Hepatocyte (in vitro differentiated cells): ENCODE results near the gene ERAP2. TPM values are rescaled to one million over a fixed set of nuclear protein-coding genes. Genes with fewer than 3 reads are reported as not detected.

Experiments
- DNase-seq: peaks from one replicate; pipeline ENCODE4 v3.0.0-alpha.2; 2016; ENCODE audit warnings: low spot score
- H2AFZ ChIP-seq: fragments of 200-600 bp; sonication (generic); 2 replicates; pipeline ENCODE4 v1.6.0; 2016; ENCODE audit warnings: antibody characterized with exemption, mild to moderate bottlenecking
- H3K27ac ChIP-seq: fragments of 200-600 bp; sonication (generic); 2 replicates; pipeline ENCODE4 v1.5.1; 2016; ENCODE audit warnings: mild to moderate bottlenecking
- H3K27me3 ChIP-seq: fragments of 200-600 bp; sonication (generic); 2 replicates; pipeline ENCODE4 v1.6.1; 2016
- H3K36me3 ChIP-seq: fragments of 200-600 bp; sonication (generic); replicated peaks from 2 replicates; pipeline ENCODE4 v1.5.1; 2016; ENCODE audit warnings: low read depth; ENCODE audit not compliant: insufficient read depth
- H3K4me1 ChIP-seq: fragments of 200-600 bp; sonication (generic); 2 replicates; pipeline ENCODE4 v1.5.1; 2016; ENCODE audit warnings: mild to moderate bottlenecking, moderate library complexity; ENCODE audit not compliant: insufficient read depth
- H3K4me2 ChIP-seq: fragments of 200-600 bp; sonication (generic); 2 replicates; pipeline ENCODE4 v1.6.0; 2016
- H3K4me3 ChIP-seq: fragments of 200-600 bp; sonication (generic); 2 replicates; pipeline ENCODE4 v1.5.1; 2016; ENCODE audit warnings: mild to moderate bottlenecking
- H3K79me2 ChIP-seq: fragments of 200-600 bp; sonication (generic); 2 replicates; pipeline ENCODE4 v1.6.0; 2017; ENCODE audit warnings: mild to moderate bottlenecking
- H3K9me2 ChIP-seq: fragments of 200-600 bp; sonication (generic); replicated peaks from 2 replicates; pipeline ENCODE4 v1.6.0; 2017; ENCODE audit warnings: mild to moderate bottlenecking; ENCODE audit not compliant: insufficient read depth
- H3K9me3 ChIP-seq: fragments of 200-600 bp; sonication (generic); 2 replicates; pipeline ENCODE4 v1.5.1; 2016; ENCODE audit warnings: low read depth, mild to moderate bottlenecking
- H4K20me1 ChIP-seq: fragments of 200-600 bp; sonication (generic); 2 replicates; pipeline ENCODE4 v1.6.0; 2016; ENCODE audit warnings: mild to moderate bottlenecking; ENCODE audit not compliant: insufficient read depth, poor library complexity, severe bottlenecking
- EZH2 ChIP-seq: fragments of 200-600 bp; sonication (generic); IDR thresholded peaks from 2 replicates; pipeline ENCODE4 v1.6.1; 2016; ENCODE audit warnings: antibody characterized with exemption, mild to moderate bottlenecking, borderline replicate concordance
- EZH2phosphoT487 ChIP-seq: fragments of 200-600 bp; sonication (generic); IDR thresholded peaks from one replicate; pipeline ENCODE4 v1.6.1; 2018; ENCODE audit warnings: antibody characterized with exemption, mild to moderate bottlenecking, low read depth, moderate library complexity; ENCODE audit not compliant: unreplicated experiment, severe bottlenecking
- WGBS: methylation state at CpG from one replicate; pipeline ENCODE4 v1.1.6; 2016; ENCODE audit warnings: low lambda C conversion rate; ENCODE audit errors: missing lambda C conversion rate; 5-methylcytosine and 5-hydroxymethylcytosine counted together
- polyA plus RNA-seq: library from polyadenylated mRNA; unstranded; fragments of >200 nt; fragmentation: Nextera tagmentation; extraction: Ambion mirVana; gene quantifications from 2 replicates; pipeline ENCODE4 v1.2.1, GENCODE V29; 2016
- total RNA-seq: library from RNA; depleted of rRNA; stranded (reverse); fragments of >200 nt; gene quantifications from 2 replicates; pipeline ENCODE4 v1.2.3, GENCODE V29; 2014
- TF ChIP-seq, protein P1 (sequence below): fragments of 200-600 bp; sonication (generic); IDR thresholded peaks from 2 replicates; pipeline ENCODE4 v1.5.1; 2016; ENCODE audit warnings: antibody characterized with exemption, mild to moderate bottlenecking; ENCODE audit not compliant: poor library complexity

Gene ERAP2
- total and polyA plus RNA-seq, 2 experiments from 2014 or later: 0.87 to 1.5 TPM

DNA sequence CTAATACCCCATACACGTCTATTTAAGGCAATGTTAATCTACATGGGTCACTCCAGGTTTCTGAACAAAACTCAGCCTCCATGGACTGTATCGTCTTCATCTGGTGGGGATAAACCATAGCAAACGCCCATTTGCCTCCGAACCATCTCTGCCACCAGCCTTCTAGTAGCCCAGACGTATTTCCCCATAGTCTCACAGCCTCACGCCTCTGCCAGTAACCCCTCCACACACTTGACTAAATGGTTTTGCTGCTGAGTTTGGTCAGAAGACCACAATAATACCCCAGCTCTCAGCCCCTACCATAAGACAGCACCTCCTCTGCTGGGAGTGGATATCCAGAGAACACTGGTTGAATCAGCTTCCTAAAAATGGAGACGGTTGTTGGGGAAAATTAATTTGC, 8.7 kb downstream of the ERAP2 start:
- no peaks in the 10 kb centered on the region for H3K36me3 ChIP-seq
- no peaks in the 10 kb centered on the region for H3K4me1 ChIP-seq
- no peak overlapping the region for H3K4me2 ChIP-seq
- no peak overlapping the region for H2AFZ ChIP-seq
- H3K27ac ChIP-seq: no peak overlapping the region
- no peaks in the 10 kb centered on the region for H4K20me1 ChIP-seq
- no peak for DNase-seq
- H3K27me3 ChIP-seq: no peaks in the 10 kb centered on the region
- H3K4me3 ChIP-seq: no peak overlapping the region
- H3K9me3 ChIP-seq: no peaks in the 10 kb centered on the region
- 88% methylated on average over 7 of the region's 7 CpGs for WGBS
- no peaks in the 10 kb centered on the region for H3K79me2 ChIP-seq
- no peaks in the 10 kb centered on the region for H3K9me2 ChIP-seq
- TF ChIP-seq EZH2 (no peak), EZH2phosphoT487 (no peak)
- TF ChIP-seq, protein P1, sequence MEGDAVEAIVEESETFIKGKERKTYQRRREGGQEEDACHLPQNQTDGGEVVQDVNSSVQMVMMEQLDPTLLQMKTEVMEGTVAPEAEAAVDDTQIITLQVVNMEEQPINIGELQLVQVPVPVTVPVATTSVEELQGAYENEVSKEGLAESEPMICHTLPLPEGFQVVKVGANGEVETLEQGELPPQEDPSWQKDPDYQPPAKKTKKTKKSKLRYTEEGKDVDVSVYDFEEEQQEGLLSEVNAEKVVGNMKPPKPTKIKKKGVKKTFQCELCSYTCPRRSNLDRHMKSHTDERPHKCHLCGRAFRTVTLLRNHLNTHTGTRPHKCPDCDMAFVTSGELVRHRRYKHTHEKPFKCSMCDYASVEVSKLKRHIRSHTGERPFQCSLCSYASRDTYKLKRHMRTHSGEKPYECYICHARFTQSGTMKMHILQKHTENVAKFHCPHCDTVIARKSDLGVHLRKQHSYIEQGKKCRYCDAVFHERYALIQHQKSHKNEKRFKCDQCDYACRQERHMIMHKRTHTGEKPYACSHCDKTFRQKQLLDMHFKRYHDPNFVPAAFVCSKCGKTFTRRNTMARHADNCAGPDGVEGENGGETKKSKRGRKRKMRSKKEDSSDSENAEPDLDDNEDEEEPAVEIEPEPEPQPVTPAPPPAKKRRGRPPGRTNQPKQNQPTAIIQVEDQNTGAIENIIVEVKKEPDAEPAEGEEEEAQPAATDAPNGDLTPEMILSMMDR: no peak

DNA sequence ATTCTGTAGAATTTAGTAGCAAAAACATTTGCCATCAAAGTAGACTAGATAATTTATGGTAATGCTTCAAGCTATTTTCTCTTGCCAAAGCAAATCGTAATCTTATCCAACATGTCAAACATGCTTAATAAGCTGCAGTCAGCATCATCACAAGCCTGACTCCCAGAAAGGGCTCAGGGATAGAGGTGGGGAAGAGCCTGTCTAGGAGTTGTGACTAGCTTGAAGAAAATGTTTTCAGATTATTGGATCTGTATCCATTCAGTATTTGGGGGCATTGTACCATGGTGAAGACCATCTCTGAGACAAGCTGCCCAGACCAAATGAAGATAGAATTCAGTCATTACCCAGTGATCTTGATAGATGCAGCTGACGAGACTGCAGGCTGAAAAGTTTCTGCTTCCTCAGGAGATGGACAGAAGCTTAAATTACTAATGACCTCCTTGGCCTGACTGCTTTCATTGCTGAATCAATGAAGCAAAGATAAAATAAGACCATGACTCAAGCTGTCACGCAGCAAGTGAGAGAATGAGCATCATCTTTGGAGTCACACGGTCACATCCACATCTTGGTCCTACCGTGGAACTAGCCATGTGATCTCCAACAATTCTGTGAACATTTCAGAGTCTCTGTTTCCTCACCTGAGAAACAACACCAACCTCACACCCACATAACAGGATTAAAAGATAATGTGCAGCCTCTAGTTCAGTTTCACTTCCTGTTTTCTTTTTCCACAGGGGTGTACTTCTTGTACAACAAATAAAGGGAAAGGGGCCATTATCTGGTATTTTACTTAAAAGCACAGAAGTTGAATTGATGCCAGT, 9.4 kb downstream of the ERAP2 start:
- Histone ChIP-seq H3K9me3 (no peaks in the 10 kb centered on the region), H3K9me2 (no peaks in the 10 kb centered on the region), H3K27me3 (no peaks in the 10 kb centered on the region), H3K36me3 (no peaks in the 10 kb centered on the region), H3K4me2 (no peak overlapping the region), H2AFZ (no peak overlapping the region), H4K20me1 (no peaks in the 10 kb centered on the region), H3K27ac (no peak overlapping the region), H3K79me2 (no peaks in the 10 kb centered on the region), H3K4me1 (no peaks in the 10 kb centered on the region), H3K4me3 (no peak overlapping the region)
- 88% methylated on average over 5 of the region's 5 CpGs for WGBS
- TF ChIP-seq EZH2: no peak
- TF ChIP-seq, protein P1: no peak
- no peak for TF ChIP-seq EZH2phosphoT487
- DNase-seq: no peak

DNA sequence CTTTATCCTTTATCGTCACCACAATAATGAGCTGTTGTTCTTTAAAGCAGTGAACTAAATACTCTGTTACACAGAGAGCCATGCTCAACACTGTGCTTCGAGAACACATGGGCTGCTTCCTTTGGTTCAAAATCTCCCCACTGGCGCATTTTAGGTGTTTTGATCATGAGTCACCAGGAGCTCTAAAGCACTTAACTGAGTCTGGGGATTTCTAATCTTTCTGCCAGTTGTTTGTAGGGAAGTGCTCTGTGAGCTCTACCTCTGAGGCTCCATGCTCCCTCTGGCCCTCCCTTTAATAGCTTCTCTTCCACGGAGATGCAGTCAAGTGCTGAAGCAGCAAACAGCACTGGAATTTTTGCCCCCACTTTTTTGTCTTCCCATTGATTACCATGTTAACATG, 17.0 kb downstream of the ERAP2 start:
- TF ChIP-seq EZH2 (no peak), EZH2phosphoT487 (no peak)
- TF ChIP-seq, protein P1: no peak
- H3K27me3 ChIP-seq: no peaks in the 10 kb centered on the region
- H3K27ac ChIP-seq: no peak overlapping the region
- H3K9me2 ChIP-seq: no peaks in the 10 kb centered on the region
- H3K4me3 ChIP-seq: no peak overlapping the region
- no peaks in the 10 kb centered on the region for H3K79me2 ChIP-seq
- no peaks in the 10 kb centered on the region for H3K4me1 ChIP-seq
- H3K9me3 ChIP-seq: no peaks in the 10 kb centered on the region
- no peak overlapping the region for H2AFZ ChIP-seq
- H4K20me1 ChIP-seq: no peaks in the 10 kb centered on the region
- WGBS: 49% methylated on average over 4 of the region's 4 CpGs
- DNase-seq: peak; percentile 23
- no peaks in the 10 kb centered on the region for H3K36me3 ChIP-seq
- H3K4me2 ChIP-seq: no peak overlapping the region
